GM18870 (cell line): ENCODE data around the gene NPB.

Experiments
- ATAC-seq: cut with Tn5 transposase; IDR thresholded peaks from one replicate; pipeline ENCODE4 v1.9.1; 2021; ENCODE audit warnings: moderate library complexity; ENCODE audit not compliant: unreplicated experiment

Gene NPB

DNA sequence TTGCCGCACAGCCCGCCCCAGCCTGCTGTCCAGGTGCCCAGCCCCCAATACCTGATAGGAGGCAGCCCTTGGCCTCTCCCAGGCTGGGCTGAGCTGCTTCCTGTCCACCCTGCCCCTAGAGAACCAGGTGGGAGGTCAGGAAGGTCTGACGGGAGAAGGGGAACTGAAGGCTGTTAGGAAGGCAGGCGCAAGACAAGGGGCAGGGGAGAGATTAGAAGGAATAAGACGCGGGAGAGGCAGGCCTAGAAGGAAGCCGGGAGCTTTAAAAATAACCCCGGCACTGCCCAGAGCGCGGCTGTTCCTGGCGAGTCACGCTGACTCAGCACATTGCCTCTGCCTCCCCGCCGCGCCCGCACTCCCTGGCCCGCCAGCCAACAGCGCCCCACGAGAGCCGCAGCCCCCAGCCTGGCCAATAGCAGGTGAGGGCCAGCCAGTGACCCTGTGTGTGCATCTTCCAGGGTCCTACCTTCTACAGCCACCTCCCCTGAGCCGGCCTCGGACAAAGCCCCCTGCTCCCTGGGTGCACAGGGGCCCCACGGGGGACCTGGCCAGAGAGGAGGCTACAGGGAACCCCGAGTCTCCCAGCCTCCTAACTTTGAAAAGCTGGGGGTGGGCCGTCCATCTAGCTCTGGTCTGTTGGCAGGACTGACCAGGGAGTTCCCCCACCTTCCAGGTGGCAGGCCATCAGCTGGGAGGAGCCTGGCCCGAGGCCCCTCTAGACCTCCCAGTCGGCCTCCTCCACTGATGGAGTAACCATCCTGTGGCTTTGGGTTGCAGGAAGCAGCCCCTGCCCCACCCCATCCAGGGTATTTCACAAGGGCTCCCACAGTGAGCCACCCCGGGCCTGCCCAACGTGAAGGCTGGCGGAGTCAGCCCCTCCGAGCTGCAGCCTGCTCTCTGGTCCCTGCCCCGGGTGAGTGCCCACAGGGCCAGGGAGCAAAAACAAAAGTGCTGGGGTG is 21.5 kb downstream of the NPB start:
- no peak for ATAC-seq

DNA sequence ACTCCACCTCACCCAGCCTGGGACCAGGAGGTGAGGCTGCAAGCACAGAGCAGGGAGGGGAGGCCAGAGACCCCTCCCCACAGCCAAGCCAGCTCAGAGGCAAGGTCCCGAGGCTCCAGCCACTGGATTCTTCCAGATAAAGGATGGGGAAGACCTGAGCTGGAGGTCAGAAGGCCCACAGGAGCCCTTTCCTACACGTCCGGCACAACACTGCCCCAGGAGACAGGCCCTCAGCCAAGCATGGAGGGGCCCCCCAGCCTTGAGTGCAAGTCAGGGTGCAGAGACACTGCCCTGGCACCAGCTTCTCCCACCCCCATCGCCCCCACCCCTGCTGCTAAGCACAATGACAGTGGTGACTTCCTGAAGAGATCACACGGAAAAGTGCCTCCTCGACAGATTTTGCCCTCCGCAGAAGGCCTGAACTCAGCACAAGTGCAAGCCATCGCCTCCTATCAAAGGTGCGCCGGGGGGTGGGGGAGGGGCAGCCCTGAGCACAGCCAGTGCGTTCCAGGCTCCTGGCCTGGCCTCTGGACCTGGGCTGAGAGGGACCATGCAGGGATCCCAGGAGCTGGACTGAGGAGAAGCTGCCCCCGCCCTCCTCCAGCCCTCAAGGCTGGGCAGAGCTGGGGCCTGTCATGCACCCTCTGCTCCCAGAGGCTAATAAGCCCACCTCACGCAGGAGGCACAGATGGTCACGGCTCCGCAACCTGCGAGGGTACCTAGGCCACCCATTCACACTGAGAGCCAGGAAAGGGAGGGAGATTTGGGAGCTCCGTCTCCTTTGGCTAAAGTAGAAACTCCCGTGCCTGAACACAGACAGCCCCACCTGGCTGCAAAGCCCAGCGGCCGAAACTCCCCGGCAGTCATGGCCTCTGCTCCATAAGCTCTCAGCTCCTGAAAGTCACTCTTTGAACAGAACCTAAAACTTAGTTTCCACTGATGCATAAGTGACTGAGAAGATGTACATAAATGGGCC is 22.8 kb downstream of the NPB start:
- ATAC-seq = no peak

DNA sequence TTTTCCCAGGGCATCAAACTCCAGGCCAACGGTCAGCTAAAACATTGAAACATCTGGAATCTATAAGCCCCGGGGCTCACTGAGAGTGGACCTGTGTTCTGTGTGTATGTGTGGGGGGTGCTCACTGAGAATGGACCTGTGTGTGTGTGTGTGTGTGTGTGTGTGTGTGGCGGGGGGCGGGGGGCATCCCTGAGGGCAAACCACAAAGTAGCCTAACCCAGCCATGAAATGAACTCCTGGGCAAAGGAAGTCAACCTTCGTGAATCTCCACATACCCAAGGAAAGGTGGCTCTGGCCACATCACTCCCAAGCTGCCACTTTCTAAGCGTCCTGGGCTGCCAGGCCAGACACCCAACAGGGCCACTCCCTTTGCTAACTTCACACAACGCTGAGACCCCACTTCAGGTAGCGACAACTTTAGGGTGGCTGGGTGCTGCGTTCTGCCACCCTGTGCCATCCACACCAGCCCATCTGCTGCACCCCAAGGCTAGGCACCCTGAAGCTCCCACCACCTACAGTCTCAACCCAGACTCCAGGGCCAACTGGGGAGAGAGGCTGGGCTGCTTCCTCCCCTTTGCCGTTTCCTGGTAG is 23.9 kb downstream of the NPB start:
- ATAC-seq = no peak

DNA sequence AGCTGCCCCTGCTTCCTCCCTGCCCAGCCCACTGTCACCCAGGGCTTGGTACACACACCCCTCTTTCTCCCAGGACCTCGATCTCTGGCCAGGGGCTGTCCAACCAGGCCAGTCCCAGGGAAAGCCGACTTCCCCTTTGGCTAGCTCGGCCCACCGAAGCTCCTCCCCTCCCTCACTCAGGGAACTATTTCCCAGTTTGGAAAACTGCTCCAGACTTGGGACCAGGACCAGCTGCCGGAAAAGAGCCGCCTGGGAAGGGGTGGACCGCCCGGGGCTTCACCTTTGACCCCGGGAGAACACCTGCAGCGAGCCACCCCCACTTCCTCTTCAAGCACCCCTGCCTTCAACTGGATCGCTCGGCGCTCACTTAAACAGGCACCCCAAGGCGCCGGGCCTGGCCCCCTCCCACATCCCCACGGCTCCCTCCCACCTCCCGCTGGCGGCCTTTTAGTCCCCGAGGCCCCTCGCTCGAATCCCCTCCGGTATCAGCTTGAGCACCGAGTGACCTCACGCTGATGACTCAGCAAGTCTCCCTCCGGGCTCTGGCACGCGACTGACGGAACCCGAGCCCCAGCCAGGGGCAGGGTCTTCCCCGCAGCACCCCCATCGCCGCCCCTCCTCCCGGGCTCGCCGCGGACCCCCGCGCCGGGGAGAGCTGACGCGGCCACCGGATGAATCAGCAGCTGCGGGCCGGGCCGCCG is 24.6 kb downstream of the NPB start:
- ATAC-seq = no peak

DNA sequence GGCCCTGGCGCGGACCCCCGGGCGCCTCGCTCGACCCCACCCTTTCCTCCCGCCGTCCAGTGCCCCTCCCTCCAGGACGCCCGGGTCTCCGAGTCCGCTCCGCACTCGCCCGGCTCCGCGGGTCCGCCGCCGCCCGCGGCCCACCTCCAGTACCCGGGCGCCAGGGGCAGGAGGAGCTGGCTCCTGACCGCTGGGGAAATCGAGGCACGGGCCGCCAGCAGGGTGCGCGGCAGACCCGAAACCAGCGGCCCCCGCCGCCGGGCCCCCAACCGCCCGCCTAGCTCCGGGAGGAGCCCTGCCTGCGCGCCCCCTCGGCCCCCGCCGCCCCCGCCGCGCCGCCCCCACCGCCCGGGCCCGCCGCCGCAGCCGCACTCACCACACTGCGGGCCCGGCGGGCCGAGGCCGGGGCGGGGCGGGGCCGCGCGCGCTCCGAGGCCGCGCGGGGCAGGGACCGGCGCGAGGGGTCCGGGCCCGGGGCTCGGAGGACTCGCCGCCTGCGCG is 25.2 kb downstream of the NPB start:
- no peak for ATAC-seq

DNA sequence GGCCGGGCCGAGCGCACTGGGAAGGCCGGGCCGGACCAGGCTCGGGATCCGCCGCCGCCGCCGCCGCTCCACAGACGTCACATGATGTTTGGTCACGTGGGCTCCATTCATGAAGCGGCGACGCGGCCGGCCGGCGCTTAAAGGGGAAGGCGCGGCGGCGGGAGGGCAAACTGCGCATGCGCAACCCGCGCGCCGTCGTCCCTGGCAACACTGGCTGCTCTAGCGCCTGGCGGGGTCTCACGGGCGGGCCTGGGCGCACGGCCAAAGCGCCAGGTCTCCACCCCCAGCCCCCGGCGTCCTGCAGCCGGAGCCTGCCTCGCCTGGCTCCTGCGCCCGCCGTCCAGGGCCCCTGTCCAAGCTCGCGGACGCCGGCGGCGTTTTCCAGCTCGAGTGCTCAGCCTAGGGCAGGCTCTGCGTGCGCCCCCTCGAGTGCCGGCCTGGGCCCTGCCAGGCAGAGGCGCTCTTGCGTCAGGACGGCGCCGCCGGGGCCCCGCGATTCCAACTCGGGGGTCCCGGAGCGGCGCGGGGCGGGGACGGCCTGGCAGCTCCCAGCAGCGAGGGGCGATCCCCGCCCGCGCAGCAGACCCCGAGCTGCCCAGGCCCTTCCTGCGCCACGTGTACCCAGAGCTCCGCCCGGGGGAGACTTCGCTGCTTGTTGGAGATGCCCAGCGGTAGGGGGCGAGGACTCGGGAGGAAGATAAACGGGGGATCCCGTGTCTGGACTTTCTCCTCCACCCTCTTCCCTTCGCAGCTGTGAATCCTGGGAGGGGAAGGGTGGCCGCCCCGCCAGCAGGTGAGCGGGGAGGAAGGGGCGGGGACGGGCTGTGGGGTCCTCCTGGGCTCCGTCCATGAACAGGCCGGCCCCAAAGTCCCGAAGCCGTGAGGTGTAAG is 25.9 kb downstream of the NPB start, which contains the start of gene MAFG:
Gene MAFG, minus strand, starts transcription at position 83 of the 891 bp plus-strand sequence. CDS start 4,550 bp downstream, outside the sequence.
- peak; percentile 54 for ATAC-seq

DNA sequence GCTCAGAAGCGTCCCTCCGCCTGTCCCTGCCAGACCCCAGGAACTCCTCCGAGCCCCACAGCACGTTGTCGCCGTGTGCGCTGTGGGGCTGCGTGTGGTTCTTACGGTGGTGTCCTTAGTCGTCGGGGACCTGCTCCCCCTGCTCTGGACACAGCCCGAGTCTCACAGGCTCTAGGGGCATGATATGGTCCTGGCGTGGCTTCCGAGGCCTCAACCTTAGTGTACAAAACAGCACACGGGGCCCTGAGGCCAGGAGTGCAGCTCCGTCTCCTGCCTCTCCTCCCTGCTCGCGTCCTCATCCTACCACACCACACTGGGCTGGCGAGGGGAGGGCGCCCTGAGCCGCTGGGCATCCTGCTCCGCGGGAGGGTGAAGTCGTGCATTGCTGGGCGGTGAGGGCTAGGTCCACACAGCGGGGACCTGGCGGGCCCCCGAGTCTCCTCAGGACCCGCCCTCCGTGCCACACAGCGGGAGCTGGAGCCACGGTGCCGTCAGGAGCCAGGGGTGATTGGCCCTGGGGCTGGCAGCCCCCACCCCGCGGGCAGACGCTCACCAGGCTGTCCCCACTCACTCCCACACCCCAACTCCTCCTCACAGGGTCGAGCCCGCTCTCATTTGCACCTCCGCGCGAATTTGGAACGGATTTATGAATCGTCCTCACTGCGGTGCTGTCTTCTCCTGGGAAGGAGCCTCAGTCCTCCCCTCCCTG is 26.7 kb downstream of the NPB start:
- no peak for ATAC-seq

DNA sequence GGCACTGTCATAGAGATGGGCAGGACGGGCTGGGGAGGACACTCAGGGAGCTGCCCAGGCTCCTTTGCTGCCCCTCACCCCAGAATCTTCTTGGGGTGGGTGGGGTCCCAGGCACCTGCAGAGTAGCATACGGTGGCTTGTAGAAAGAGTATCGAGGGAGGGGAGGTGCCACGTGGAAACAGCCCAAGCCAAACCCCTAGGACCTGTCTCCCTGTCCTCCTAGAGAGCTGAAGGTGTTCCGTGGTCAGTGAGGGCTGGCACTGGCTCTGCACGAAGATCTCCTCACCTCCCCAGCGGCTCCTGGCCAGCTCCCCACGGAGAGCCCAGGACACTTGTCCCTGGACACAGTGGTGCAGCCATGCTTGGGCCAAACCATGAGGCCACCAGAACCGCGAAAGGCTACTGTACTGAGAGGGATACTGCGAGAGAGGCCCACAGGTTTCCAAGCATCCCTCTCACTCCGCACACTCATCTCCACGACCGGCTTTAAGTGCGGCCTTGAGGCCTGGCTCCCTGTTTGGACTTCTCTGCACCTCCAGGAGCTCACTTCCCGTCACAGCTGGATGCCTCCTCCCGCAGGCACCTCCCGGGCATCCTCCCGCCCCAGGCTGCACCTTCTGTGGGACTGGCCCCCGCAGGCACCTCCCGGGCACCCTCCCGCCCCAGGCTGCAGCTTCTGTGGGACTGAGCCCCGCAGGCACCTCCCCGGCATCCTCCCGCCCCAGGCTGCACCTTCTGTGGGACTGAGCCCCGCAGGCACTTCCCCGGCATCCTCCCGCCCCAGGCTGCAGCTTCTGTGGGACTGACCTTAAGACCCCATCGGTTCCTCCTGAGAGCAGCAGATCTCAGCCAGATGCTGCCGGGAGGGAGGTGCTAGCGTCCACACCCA is 27.5 kb downstream of the NPB start:
- ATAC-seq = no peak

DNA sequence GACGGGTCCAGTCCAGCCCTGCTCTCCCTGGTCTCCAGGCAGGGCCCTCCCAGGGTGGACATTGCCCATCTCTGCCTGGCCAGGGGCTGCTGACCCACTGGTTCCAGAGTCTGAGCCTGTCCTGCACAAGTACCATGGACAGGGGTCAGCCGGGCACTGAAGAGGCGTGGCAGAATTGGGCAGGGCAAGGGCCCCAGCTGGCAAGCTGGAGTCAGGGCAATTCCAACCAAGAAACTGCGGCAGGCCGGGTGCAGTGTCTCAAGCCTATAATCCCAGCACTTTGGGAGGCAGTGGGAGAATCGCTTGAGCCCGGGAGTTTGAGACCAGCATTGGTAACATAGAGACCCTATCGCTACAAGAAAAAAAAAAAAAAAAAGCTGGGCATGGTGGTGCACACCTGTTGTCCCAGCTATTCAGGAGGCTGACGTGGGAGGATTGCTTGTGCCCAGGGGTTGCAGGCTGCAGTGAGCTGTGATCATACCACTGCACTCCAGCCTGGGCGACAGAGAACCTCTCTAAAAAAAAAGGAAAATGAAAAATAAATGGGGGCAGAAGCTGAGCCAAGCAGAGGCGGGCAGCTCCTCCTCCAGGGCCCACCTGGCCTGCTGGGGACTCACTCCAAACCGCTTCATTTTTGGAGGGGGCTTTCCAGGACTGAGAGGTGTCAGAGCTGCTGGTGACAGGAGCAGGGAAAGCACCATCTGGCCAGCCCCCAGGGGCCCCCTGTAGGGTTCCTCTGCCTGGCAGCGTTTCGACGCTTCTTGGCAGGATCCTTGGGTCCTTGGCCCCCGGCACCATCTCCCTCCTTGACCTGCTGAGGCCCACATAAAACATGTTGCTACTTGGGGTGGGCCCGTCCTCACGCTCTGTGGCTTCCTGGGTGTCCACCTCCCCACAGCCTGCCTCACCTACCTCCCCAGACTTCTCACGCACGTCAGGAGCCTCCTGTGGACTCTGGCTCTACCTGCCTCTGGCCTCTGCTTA is 28.4 kb downstream of the NPB start:
- ATAC-seq = no peak

DNA sequence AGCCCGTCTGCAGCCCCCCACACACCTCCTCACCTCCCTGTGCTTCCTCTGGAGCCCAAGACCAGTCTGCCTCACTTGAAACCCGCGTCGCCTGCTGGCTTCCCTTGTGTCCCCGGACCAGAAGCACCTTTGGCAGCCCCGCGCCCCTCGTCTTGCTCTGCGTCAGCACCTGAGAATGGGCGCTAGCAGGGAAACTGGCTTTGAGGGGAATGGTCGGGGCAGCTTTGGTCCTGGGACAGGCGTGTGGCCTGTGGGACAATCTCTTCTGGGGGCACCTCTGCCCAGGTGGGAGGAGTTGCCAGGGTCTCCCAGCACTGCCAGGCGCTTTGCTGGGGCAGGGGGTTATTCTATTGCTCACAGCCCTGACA is 29.1 kb downstream of the NPB start:
- ATAC-seq = no peak

DNA sequence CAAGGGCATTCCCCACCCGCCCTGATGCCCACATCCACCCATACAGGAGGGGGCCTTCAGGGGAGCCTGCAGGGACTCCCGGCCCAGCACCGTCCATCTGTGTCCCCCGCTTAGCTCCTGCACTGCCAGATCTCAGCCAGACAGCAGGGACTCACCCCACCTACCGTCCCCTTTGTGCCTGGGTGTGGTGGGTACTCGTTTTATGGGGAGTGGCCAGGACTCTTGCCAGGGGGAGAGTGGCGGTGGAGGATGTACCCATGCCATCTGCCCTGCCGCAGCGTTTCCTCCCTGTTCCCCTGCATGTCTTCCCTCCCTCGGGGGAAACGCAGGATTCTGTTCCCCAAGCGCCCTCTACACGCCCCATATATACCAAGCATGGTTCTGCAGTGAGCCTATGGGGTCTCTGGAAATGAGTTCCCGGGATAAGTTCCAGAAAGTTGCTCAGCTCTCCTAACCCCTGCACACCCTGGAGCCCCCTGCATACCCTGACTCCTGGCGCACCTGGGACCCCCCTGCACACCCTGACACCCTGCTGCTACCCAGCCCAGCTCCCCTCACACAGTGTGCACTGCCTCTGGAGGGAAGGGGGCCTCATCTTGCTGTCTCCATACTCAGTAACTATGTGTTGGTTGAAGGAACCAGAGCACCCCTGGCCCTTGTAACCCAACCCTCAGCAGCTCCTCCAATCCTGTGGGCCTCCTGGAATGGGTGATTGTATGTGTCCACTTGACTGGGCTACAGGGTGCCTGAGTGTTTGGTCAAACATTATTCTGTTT is 29.7 kb downstream of the NPB start:
- no peak for ATAC-seq

DNA sequence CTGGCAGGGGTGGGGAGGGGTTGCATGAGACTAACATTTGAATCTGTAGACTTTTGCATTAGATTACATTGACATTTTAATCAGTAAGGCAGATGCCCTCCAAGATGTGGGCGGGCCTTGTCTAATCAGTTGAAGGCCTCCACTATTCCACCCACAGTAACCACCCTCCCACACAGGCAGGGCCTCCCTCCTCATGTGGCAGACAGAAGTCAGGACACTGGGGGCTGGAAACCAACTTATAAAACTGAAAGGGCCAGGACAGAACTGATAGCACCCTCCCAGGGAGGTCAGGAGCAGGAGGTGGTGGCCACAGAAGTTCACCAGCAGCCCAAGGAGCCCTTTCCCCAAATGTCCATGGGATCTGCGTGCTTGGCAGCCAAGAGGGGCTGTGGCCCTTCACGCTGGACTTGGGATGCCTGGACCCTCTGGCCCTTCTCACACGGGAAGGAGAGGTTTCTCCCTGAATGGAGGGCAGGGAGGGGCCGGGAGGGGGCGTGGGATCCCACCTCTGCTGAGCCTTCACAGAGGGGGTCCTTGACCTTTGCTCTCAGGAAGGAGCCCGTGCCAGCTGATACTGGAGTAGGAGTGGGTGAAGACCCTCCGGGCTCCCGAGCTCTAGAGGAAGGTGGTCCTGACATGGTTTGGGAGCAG is 30.4 kb downstream of the NPB start:
- ATAC-seq = no peak

DNA sequence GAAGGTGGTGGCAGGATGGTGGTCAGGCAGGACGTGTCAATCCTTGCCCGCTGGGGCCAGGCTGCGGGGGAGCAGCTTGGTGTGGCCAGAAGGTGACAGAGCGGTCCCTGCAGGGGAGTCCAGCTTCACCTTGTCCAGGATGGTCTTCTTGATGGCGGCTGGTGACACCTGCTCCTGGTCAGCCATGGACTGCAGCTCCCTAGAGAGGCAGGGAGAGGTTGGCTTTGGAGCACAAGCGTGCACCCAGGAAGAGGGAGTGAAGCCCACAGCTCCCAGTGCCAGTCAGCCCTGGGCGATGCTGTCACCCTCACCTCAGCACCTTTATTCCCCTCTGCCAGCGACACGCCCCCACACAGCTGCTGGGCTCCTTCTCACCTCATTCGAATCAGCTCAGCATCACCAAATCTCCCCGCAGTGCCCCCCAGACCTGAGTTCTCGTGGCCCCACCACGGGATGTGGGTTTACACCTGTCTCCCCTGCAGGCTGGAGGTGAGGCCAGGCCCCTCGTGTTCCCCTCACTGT is 31.2 kb downstream of the NPB start:
- no peak for ATAC-seq

DNA sequence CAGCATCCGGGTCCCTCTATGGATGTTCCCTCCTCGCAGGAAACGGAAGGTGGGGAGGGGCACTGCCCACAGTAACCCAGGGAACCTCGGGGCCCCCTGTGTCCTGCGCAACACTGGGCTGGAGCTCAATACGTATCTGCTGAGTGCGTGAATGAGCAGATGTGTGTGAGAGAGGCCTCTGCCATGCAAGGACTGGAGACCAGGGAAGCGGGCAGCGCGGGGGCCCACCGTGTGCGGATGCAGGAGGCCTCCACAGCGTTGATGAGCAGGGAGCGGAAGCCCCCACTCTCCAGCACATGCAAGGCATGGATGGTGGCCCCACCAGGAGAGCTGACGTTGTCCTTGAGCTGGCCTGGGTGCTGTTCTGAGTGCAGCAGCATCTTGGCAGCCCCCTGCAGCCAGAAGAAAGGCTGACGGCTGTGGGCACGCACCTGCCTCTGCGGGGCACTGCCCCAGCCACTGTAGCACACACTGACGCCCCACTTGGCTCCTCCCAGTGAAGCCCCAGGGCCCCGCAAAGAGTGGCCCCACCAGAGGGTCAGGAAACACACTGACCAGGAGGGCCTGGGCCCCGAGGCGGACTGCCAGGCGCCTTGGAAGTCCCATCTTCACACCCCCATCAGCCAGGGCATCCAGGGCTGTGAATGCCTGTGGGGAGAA is 32.2 kb downstream of the NPB start:
- no peak for ATAC-seq
